Immature natural killer cell (primary cell): ENCODE results near the gene CCDC182. TPM values are rescaled to one million over a fixed set of nuclear protein-coding genes. Genes with fewer than 3 reads are reported as not detected.
A peak's percentile ranks its signal among the peaks of the same experiment; 100 is the strongest.

ENCODE experiments used
- DNase-seq, 3 donors: peaks; one replicate each; pipeline ENCODE4 v3.0.0; 2022; ENCODE audit warnings: mixed read lengths in 1 of 3
- H3K27ac Mint-ChIP-seq, 6 donors: one replicate each; pipeline ENCODE4 v1.8.0; 2020; ENCODE audit warnings: mixed read lengths in 6 of 6, mild to moderate bottlenecking in 5 of 6, inconsistent platforms in 4 of 6, moderate library complexity in 3 of 6
- H3K27me3 Mint-ChIP-seq, 3 donors: one replicate each; pipeline ENCODE4 v1.8.0; 2020 to 2021; ENCODE audit warnings: low read depth in 3 of 3, mild to moderate bottlenecking in 3 of 3, mixed read lengths in 3 of 3, moderate library complexity in 3 of 3, inconsistent platforms in 1 of 3
- H3K36me3 Mint-ChIP-seq, 3 donors: one replicate each; pipeline ENCODE4 v1.8.0; 2020; ENCODE audit warnings: mixed read lengths in 3 of 3, inconsistent platforms in 2 of 3, mild to moderate bottlenecking in 2 of 3
- H3K4me1 Mint-ChIP-seq, 2 donors: one replicate each; pipeline ENCODE4 v1.8.0; 2020; ENCODE audit warnings: inconsistent platforms in 2 of 2, mild to moderate bottlenecking in 2 of 2, mixed read lengths in 2 of 2, moderate library complexity in 1 of 2
- H3K4me3 Mint-ChIP-seq, 5 donors: one replicate each; pipeline ENCODE4 v1.8.0; 2020; ENCODE audit warnings: mild to moderate bottlenecking in 5 of 5, mixed read lengths in 5 of 5, inconsistent platforms in 3 of 5, moderate library complexity in 3 of 5
- H3K9me3 Mint-ChIP-seq, 6 donors: one replicate each; pipeline ENCODE4 v1.8.0; 2020; ENCODE audit warnings: mild to moderate bottlenecking in 6 of 6, mixed read lengths in 6 of 6, inconsistent platforms in 4 of 6, moderate library complexity in 3 of 6
- polyA plus RNA-seq, 3 donors: library from polyadenylated mRNA; unstranded; fragments of 300-500 nt; fragmentation: Illumina TruSeq; gene quantifications; one replicate each; pipeline ENCODE4 v1.2.3, GENCODE V29; 2021

The CCDC182 gene
- not detected for polyA plus RNA-seq

DNA sequence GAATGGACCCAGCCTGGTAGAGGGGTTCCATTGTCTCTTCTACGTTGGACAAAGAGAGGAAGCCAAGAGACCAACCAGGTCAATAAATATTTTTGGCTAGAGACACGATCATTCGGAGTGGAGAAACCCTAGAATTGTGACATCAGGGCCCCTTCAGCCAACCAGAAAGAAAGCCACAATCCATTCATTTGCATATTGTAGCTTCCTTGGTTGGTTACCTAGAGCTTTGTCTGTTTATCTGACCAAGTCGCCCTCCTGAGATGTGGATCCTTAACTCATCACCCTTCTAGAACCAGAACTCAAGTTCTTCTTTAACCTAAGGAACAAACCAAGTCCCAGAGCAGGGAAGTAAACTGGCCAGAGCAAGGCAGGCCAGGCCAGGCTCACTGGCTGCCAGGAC is at the start of gene CCDC182:
TSS of gene CCDC182 (minus strand) at position 58 of the 400 bp plus-strand sequence. CDS start at position 31, 27 bp downstream.
- no peaks in the 10 kb centered on the region for H3K36me3 Mint-ChIP-seq
- no peak within 1 kb of the TSS for H3K4me3 Mint-ChIP-seq
- peaks cover 9 to 11% of the 10 kb centered on the region in 2 donors for H3K4me1 Mint-ChIP-seq
- no peaks in the 10 kb centered on the region for H3K9me3 Mint-ChIP-seq
- H3K27ac Mint-ChIP-seq: peak within 1 kb of the TSS in 1 of 6 donors; percentile 7
- DNase-seq: no peak
- H3K27me3 Mint-ChIP-seq: peaks cover 0 to 12% (median 5%) of the 10 kb centered on the region in 3 donors

DNA sequence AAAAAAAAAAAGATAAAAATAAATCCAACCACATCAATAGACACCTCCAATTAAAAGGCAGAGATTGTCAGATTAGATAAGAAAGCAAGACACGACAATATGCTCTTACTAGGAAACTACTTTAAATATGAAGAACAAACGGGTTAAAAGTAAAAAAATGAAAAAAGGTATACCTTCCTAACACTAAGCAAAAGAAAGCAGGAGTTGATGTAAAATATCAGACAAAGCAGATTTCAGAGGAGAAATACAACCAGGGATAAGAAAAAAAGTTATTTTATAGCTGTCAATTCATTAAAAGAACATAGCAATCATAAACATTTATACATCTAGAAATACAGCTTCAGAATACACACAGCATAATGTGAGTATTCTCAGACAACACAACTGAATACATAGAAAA is 49.7 kb upstream of the CCDC182 start:
- Mint-ChIP-seq H3K36me3 (no peaks in the 10 kb centered on the region), H3K4me1 (no peaks in the 10 kb centered on the region), H3K27ac (no peak overlapping the region), H3K9me3 (no peaks in the 10 kb centered on the region), H3K27me3 (peaks cover 2 to 18% (median 3%) of the 10 kb centered on the region in 3 donors), H3K4me3 (no peak overlapping the region)
- DNase-seq: no peak

DNA sequence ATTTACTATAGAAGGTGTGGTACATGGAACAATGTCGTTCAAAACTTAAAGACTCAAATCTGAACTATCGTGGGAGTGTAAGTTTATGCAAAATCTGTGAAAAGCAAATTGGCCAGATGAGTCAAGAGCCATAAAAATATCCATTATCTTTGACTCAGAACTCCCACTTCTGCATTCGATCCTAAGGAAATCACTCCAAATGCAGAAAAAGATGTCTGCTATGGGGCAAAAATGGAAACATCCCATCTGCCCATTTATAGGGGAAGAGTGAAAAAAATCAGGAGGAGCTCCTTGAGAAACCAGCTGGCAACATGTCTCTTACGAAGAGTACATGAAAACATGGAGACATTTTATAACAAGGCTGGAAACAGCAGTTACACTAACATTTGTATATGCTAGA is 43.6 kb upstream of the CCDC182 start:
- H3K4me3 Mint-ChIP-seq: no peak overlapping the region
- H3K9me3 Mint-ChIP-seq: no peaks in the 10 kb centered on the region
- no peaks in the 10 kb centered on the region for H3K4me1 Mint-ChIP-seq
- H3K27ac Mint-ChIP-seq: no peak overlapping the region
- H3K27me3 Mint-ChIP-seq: peaks cover 0 to 25% (median 13%) of the 10 kb centered on the region in 3 donors
- no peak for DNase-seq
- H3K36me3 Mint-ChIP-seq: no peaks in the 10 kb centered on the region

DNA sequence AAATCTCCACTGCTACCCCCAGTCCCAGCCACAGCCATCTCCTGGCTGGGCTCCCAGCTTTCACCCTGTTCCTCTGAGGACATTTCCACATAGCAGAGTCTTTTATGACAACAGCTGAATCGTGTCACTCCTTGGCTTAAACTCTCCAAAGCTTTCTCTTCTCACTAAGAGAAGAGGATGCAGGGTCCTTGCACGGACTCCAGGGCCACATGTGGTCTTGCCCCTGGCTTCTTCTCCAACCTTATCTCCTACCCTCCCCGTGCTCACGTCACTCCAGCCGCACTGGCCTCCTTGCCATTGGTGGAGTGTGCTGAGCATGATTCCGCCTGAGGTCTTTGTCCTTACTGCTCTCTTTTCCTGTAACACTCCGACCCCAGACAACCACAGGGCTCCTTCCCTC is 39.9 kb upstream of the CCDC182 start:
- H3K27ac Mint-ChIP-seq: no peak overlapping the region
- no peaks in the 10 kb centered on the region for H3K9me3 Mint-ChIP-seq
- H3K27me3 Mint-ChIP-seq: peaks cover 0 to 13% (median 8%) of the 10 kb centered on the region in 3 donors
- H3K36me3 Mint-ChIP-seq: no peaks in the 10 kb centered on the region
- no peaks in the 10 kb centered on the region for H3K4me1 Mint-ChIP-seq
- no peak for DNase-seq
- H3K4me3 Mint-ChIP-seq: no peak overlapping the region

DNA sequence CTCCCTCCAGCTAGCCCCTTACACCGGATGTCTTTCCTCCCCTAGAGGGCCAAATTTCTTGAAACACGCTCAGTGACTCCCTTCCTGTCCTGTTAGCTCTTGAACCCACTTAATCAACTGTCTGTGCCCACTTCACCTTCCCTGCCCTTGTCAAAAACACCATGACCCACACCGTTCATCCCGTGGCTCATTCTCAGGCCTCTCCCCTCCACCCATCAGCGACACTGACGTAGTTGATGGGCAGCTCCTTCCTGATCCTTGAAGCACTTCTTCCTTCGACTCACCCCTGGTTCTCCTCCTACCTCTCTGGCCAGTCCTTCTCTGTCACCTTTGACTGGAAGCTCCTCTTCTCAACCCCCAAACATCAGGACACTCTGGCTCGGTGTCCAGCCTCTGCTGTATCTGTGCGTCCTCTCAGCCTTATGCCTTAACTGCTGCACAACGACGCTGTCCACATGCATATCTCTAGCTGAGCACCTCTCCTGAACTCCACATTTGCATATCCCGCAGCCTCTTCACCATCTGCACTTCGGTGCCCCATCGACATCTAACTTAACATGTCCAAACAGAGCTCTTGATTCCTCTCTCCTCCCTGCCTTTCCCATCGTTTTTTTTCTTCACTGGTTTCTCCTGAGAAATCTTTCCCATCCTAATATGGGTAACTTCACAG is 39.3 kb upstream of the CCDC182 start:
- peaks cover 0 to 13% (median 8%) of the 10 kb centered on the region in 3 donors for H3K27me3 Mint-ChIP-seq
- H3K4me1 Mint-ChIP-seq: no peaks in the 10 kb centered on the region

DNA sequence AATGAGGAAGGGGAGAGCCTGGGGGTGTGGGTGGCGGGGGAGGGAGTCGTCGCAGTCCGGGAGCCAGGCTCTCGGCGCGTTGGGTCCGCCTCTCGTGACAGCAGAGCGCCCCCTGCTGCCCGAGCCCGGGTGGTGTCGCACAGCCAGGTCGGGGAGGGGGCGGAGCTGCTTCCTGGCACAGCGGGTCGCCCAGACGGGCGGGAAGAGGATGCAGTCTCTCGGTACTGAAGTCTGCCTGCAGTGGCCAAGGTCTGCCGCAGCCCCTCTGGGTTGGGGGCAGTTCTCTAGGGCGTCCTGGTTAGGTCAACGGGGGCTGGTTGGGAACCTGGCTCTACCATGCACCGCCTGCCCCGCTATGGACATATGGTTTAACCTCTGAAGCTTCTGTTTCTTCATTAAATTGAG is 38.2 kb upstream of the CCDC182 start:
- DNase-seq: peak; percentile 53 to 62 (median 61)
- Mint-ChIP-seq H3K4me1 (no peaks in the 10 kb centered on the region), H3K4me3 (no peak overlapping the region), H3K27ac (no peak overlapping the region), H3K9me3 (no peaks in the 10 kb centered on the region), H3K36me3 (no peaks in the 10 kb centered on the region), H3K27me3 (peaks cover 0 to 8% (median 7%) of the 10 kb centered on the region in 3 donors)

More for the DNA sequence above, 39.3 kb upstream of the CCDC182 start:
- H3K27ac Mint-ChIP-seq: no peak overlapping the region
- no peak overlapping the region for H3K4me3 Mint-ChIP-seq
- no peaks in the 10 kb centered on the region for H3K9me3 Mint-ChIP-seq
- no peak for DNase-seq
- H3K36me3 Mint-ChIP-seq: no peaks in the 10 kb centered on the region

DNA sequence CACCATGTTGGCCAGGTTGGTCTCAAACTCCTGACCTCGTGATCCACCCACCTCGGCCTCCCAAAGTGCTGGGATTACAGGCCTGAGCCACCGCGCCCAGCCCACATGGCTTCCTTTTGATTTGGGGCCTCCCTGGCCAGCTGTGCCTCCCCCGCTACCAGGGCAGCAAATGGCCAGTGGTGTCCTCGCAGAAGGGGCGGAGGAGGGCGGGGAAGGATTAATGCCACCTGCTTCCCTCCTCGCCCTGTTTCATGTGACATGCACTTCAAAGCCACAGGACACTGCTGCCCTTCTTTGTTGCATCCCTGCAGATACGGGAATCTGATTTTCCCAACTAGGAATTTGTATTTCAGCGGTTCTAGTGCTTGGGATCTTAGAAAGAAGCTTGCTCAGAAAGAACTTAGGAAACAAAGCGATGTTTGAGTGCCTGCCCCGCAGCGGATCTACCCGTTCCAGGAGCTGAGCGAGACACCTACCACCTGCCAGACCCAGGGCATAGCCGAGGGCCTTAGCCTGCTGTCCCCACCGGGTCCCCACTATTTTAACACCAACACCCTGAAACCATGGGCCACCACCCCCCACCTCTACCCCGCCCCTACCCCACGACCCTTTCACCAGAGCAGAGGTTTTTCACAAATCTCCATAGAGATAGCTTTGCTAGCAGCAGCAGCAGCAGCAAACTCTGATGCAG is 37.7 kb upstream of the CCDC182 start:
- Mint-ChIP-seq H3K4me3 (no peak overlapping the region), H3K9me3 (no peaks in the 10 kb centered on the region), H3K36me3 (no peaks in the 10 kb centered on the region), H3K27ac (no peak overlapping the region), H3K27me3 (peaks cover 0 to 8% (median 3%) of the 10 kb centered on the region in 3 donors), H3K4me1 (no peaks in the 10 kb centered on the region)
- DNase-seq: peak in 1 of 3 donors; percentile 1

DNA sequence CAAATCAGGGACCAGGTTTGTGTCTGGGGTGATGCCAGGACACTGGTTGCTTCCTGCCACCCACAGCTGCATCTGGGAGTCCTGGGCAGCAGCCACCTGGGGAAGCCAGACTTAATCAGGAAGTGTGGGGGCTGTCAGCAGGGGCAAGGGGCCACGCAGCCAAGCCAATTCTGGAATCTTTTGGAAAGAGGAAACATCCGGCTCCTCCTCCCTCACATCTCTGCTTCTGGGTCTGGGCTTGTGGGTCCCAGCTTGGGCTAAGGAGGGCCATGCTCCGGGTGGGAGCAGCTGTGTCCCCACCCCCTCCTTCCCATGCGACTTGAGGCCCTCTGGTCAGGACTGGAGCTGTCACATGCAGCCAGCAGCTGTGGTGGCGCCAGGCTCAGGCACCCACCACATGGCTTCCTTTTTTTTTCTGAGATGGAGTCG is 37.0 kb upstream of the CCDC182 start:
- DNase-seq: no peak
- Mint-ChIP-seq H3K9me3 (no peaks in the 10 kb centered on the region), H3K27me3 (peaks cover 0 to 5% (median 3%) of the 10 kb centered on the region in 3 donors), H3K4me1 (no peaks in the 10 kb centered on the region), H3K36me3 (no peaks in the 10 kb centered on the region), H3K4me3 (no peak overlapping the region), H3K27ac (no peak overlapping the region)

DNA sequence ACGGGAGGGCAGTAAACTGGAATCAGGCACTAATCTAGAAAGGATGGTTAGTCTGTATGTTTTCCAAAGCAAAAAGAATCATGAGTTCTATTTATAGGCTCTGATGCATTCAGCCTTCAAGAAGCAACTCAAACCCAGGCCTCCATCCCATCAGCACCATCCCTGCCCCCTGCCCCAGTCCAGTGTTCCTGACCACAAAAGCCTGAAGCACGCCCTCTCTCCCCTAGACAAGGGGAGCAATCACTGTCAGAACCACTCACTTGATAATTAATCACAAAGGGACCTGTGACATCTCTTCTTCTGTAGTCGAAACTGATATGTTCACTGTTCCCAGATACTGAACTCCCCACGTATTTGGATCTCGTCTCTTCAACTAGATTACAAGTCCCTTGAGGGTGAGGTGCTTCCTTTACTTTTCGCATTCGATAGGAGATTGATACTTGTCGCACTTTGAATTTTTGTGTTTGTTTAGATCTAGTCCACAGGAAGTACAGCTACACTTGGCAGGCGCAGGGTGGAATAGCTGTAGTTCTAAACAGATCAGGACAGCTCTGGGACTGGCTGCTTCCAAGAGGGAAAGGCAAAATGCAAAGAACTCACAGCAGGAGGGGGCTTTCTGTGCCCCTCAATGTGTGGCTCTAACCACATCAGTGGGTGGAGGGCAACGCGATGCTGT is 36.4 kb upstream of the CCDC182 start:
- Mint-ChIP-seq H3K36me3 (no peaks in the 10 kb centered on the region), H3K9me3 (no peaks in the 10 kb centered on the region), H3K27ac (no peak overlapping the region), H3K4me3 (no peak overlapping the region), H3K27me3 (peaks cover 0 to 7% (median 3%) of the 10 kb centered on the region in 3 donors), H3K4me1 (no peaks in the 10 kb centered on the region)
- no peak for DNase-seq

DNA sequence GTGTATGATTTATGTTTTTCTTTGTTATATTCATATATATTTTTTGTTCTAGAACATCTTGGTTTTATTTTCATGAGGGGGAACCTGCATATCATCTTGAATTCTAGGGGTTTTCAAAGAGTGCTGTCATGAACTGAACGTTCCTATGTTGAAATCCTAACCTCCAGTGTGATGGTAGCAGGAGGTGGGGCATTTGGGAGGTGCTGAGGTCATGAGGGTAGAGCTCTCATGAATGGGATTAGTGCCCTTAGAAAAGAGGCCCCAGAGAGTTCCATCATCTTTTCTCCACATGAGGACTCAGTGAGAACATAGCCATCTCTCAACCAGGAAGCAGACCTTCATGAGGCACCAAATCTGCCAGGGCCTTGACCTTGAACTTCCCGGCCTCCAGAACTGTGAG is 34.6 kb upstream of the CCDC182 start:
- no peaks in the 10 kb centered on the region for H3K9me3 Mint-ChIP-seq
- H3K36me3 Mint-ChIP-seq: no peaks in the 10 kb centered on the region
- peaks cover 4 to 10% (median 7%) of the 10 kb centered on the region in 3 donors for H3K27me3 Mint-ChIP-seq
- DNase-seq: no peak
- no peak overlapping the region for H3K4me3 Mint-ChIP-seq
- H3K4me1 Mint-ChIP-seq: no peaks in the 10 kb centered on the region
- H3K27ac Mint-ChIP-seq: no peak overlapping the region

DNA sequence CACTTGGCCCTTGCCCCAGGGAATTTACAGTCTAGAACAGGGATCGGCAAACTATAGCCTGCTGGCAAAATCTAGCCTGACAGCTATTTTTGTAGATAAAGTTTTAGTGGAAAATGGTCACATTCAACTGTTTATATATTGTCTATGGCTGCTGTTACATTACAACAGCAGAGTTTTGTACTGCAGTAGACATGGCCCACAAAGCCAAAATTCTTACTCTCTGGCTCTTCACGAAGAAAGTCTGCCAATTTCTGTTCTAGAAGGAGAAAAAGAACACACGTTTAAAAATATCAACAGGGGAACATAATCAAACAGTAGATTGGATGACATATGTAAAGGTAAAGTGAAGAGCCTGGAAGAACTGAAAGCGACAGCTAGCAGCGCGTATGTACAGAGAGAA is 33.2 kb upstream of the CCDC182 start:
- H3K4me3 Mint-ChIP-seq: no peak overlapping the region
- no peak for DNase-seq
- no peaks in the 10 kb centered on the region for H3K36me3 Mint-ChIP-seq
- no peaks in the 10 kb centered on the region for H3K9me3 Mint-ChIP-seq
- H3K27me3 Mint-ChIP-seq: peaks cover 6 to 15% (median 14%) of the 10 kb centered on the region in 3 donors
- H3K4me1 Mint-ChIP-seq: no peaks in the 10 kb centered on the region
- H3K27ac Mint-ChIP-seq: no peak overlapping the region

DNA sequence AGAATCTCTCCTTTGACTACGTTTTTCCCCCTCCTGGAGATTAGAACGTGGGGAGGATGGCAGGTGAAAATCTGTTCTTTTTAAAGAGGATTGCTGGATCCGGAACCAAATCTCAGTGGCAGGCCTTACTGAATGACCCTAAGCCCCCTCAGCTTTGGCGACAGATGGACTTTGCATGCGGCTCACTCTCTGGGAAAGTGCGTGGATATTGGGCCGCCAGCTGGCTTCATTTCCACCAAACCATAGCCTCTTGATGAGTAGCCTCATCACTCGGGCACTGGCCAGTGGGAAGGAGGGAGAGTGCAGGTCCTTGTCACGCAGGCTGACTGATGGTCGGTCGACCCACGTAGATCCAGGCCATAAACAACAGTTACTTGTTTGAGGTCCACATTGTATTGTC is 31.3 kb upstream of the CCDC182 start:
- Mint-ChIP-seq H3K4me1 (no peaks in the 10 kb centered on the region), H3K9me3 (no peaks in the 10 kb centered on the region), H3K4me3 (no peak overlapping the region), H3K27me3 (peaks cover 9 to 25% (median 14%) of the 10 kb centered on the region in 3 donors), H3K27ac (no peak overlapping the region), H3K36me3 (no peaks in the 10 kb centered on the region)
- no peak for DNase-seq

DNA sequence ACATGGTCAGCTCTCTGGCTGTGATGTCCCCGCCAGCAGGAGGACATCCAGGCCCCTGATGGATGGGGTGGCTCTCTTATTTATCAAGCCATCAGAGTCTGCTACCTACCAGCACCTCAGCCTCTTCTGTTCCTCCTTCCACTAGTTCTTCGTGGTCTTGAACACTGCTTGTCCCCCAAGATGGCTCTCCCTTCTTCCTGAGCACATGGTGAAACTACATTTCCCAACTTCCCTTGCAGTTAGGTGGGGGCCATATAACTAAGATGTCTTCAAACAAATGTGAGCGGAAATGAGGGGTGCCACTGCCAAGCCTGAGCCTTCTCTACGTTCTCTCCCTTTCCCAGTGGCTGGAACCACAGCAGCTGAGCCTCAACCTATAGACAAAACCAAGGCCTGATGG is 29.8 kb upstream of the CCDC182 start:
- Mint-ChIP-seq H3K27me3 (peaks cover 11 to 25% (median 14%) of the 10 kb centered on the region in 3 donors), H3K4me1 (no peaks in the 10 kb centered on the region), H3K36me3 (no peaks in the 10 kb centered on the region)

DNA sequence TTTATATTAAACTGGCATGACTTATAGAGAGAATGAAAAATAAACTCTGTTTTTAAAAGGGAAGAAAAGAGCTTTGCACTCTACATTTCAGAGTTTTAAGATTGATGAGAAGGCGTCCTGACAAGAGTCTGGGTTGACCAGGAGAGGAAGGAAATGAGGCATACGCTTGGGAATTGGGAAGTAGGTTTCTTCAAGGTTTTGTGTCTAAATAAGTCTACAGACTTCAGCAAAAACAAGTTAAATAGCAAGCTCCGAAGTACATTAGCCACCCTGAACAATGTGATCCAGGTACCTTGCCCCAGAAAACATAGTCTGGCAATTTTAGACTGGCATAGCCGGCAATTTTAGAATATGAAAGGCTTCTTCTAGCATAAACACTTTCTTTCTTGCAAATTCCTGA is 28.5 kb upstream of the CCDC182 start:
- no peaks in the 10 kb centered on the region for H3K36me3 Mint-ChIP-seq
- no peak overlapping the region for H3K27ac Mint-ChIP-seq
- H3K27me3 Mint-ChIP-seq: peaks cover 11 to 25% (median 14%) of the 10 kb centered on the region in 3 donors
- H3K4me3 Mint-ChIP-seq: no peak overlapping the region
- H3K9me3 Mint-ChIP-seq: no peaks in the 10 kb centered on the region
- no peak for DNase-seq
- no peaks in the 10 kb centered on the region for H3K4me1 Mint-ChIP-seq

More for the DNA sequence above, 29.8 kb upstream of the CCDC182 start:
- DNase-seq: no peak
- H3K9me3 Mint-ChIP-seq: no peaks in the 10 kb centered on the region
- H3K4me3 Mint-ChIP-seq: no peak overlapping the region
- H3K27ac Mint-ChIP-seq: no peak overlapping the region
